HepG2 (cell line): ENCODE results near the gene TAF6.

Experiments used
- GABPA ChIP-seq, 2 experiments: IDR thresholded peaks; 2 replicates each; pipeline ENCODE4 v1.6.1; 2011 to 2016; ENCODE audit warnings: low read depth in 2 of 2, low read length in 1 of 2, missing biosample characterization in 1 of 2, missing genetic modification characterization in 1 of 2
- ZNF646 ChIP-seq: sonication (generic); formaldehyde crosslinking; IDR thresholded peaks from 2 replicates; pipeline ENCODE4 v1.9.0; 2021; ENCODE audit warnings: mild to moderate bottlenecking, missing genetic modification reagents

- no peak for TF ChIP-seq GABPA (IDR thresholded peaks at IDR 0.05; ENCODE audit: low read depth, low read length)
- no peak for TF ChIP-seq GABPA (CRISPR knock-in tag; IDR thresholded peaks at IDR 0.05; ENCODE audit: low read depth)
- no peak for TF ChIP-seq ZNF646 (CRISPR knock-in tag)
Measured at GRCh38 chr7:100118388-100119071, 628 bp downstream of the TAF6 start.
